Tibial nerve (tissue), 4 donors: ENCODE measurements around the gene CTNND2. TPM values are rescaled to one million over a fixed set of nuclear protein-coding genes. Genes with fewer than 3 reads are reported as not detected.

Experiments
- DNase-seq, 2 donors: peaks; one replicate each; pipeline ENCODE4 v3.0.0-alpha.2; 2019; ENCODE audit warnings: low spot score in 2 of 2
- H3K27ac ChIP-seq, 4 donors: fragments of 200-600 bp; sonication (generic) in 3 of 4; one replicate each; pipeline ENCODE4 v1.5.1; 2017 to 2019; ENCODE audit warnings: mild to moderate bottlenecking in 1 of 4
- H3K27me3 ChIP-seq, 2 donors: fragments of 200-600 bp; sonication (generic) in 1 of 2; one replicate each; pipeline versions ENCODE4 v1.5.1 to v1.6.0; 2017 to 2019
- H3K36me3 ChIP-seq, 3 donors: fragments of 200-600 bp; sonication (generic); one replicate each; pipeline ENCODE4 v1.5.1; 2018 to 2019
- H3K4me1 ChIP-seq, 4 donors: fragments of 200-600 bp; sonication (generic) in 3 of 4; one replicate each; pipeline ENCODE4 v1.5.1; 2017 to 2019
- H3K4me3 ChIP-seq, 4 donors: fragments of 200-600 bp; sonication (generic) in 3 of 4; one replicate each; pipeline ENCODE4 v1.5.1; 2017 to 2019; ENCODE audit warnings: mild to moderate bottlenecking in 1 of 4, moderate library complexity in 1 of 4
- H3K9me3 ChIP-seq, 4 donors: fragments of 200-600 bp; sonication (generic) in 3 of 4; one replicate each; pipeline ENCODE4 v1.5.1; 2017 to 2019
- EP300 ChIP-seq, 2 donors: sonication (generic); formaldehyde crosslinking; IDR thresholded peaks; one replicate each; pipeline ENCODE4 v1.6.1; 2017; ENCODE audit warnings: antibody characterized with exemption in 2 of 2, mild to moderate bottlenecking in 1 of 2
- POLR2A ChIP-seq, 2 donors: fragments of 450-650 bp; IDR thresholded peaks; one replicate each; pipeline ENCODE4 v1.6.1; 2017; ENCODE audit warnings: antibody characterized with exemption in 2 of 2, mild to moderate bottlenecking in 2 of 2, moderate library complexity in 2 of 2
- WGBS, 2 donors: methylation state at CpG; one replicate each; pipeline ENCODE4 v1.1.5; 2018; 5-methylcytosine and 5-hydroxymethylcytosine counted together
- total RNA-seq, 4 donors: library from RNA; depleted of rRNA; stranded (reverse); fragments of >200 nt; gene quantifications; one replicate each; pipeline ENCODE4 v1.1.0, GENCODE V29; 2016
- TF ChIP-seq, protein P1 (sequence below), 5 experiments: fragments of 200-600 bp in 3 of 5; fragments of 450-650 bp in 2 of 5; sonication (generic) in 3 of 5; IDR thresholded peaks; one replicate each; pipeline ENCODE4 v1.5.1; 2016 to 2019; ENCODE audit warnings: antibody characterized with exemption in 5 of 5, mild to moderate bottlenecking in 3 of 5, moderate library complexity in 2 of 5

Gene CTNND2
- total RNA-seq, 4 donors from 2014 or later = 1.5 to 5.7 (median 2.5) TPM; not detected in 1

DNA sequence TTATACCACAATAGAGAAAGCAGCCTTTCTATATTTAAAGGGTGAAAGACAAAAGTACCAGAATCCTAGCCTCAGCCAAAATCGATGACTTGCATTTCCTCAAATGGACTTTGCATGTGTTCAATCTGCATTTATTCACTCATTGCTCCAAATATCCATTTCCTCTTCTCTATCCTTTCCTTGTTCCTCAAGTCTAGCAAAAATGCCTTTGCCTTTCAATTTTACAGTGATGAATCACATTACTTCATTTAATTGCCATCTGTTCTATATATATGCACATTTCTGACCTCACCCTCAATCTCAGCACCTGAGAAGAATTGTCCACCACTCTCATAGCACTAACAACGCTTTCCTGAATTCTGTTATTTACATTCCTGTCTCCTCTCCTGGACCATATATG, 329.5 kb downstream of the CTNND2 start:
- no peak overlapping the region for H3K27ac ChIP-seq
- H3K27me3 ChIP-seq = no peaks in the 10 kb centered on the region
- no peak for DNase-seq
- 85 to 92% methylated on average over 2 of the region's 2 CpGs for WGBS, 2 donors
- H3K36me3 ChIP-seq = no peaks in the 10 kb centered on the region
- TF ChIP-seq POLR2A (IDR thresholded peaks at IDR 0.05) (no peak), EP300 (IDR thresholded peaks at IDR 0.05) (no peak)
- TF ChIP-seq, protein P1, sequence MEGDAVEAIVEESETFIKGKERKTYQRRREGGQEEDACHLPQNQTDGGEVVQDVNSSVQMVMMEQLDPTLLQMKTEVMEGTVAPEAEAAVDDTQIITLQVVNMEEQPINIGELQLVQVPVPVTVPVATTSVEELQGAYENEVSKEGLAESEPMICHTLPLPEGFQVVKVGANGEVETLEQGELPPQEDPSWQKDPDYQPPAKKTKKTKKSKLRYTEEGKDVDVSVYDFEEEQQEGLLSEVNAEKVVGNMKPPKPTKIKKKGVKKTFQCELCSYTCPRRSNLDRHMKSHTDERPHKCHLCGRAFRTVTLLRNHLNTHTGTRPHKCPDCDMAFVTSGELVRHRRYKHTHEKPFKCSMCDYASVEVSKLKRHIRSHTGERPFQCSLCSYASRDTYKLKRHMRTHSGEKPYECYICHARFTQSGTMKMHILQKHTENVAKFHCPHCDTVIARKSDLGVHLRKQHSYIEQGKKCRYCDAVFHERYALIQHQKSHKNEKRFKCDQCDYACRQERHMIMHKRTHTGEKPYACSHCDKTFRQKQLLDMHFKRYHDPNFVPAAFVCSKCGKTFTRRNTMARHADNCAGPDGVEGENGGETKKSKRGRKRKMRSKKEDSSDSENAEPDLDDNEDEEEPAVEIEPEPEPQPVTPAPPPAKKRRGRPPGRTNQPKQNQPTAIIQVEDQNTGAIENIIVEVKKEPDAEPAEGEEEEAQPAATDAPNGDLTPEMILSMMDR (IDR thresholded peaks at IDR 0.05) = no peak
- no peaks in the 10 kb centered on the region for H3K9me3 ChIP-seq
- no peak overlapping the region for H3K4me3 ChIP-seq
- no peaks in the 10 kb centered on the region for H3K4me1 ChIP-seq

DNA sequence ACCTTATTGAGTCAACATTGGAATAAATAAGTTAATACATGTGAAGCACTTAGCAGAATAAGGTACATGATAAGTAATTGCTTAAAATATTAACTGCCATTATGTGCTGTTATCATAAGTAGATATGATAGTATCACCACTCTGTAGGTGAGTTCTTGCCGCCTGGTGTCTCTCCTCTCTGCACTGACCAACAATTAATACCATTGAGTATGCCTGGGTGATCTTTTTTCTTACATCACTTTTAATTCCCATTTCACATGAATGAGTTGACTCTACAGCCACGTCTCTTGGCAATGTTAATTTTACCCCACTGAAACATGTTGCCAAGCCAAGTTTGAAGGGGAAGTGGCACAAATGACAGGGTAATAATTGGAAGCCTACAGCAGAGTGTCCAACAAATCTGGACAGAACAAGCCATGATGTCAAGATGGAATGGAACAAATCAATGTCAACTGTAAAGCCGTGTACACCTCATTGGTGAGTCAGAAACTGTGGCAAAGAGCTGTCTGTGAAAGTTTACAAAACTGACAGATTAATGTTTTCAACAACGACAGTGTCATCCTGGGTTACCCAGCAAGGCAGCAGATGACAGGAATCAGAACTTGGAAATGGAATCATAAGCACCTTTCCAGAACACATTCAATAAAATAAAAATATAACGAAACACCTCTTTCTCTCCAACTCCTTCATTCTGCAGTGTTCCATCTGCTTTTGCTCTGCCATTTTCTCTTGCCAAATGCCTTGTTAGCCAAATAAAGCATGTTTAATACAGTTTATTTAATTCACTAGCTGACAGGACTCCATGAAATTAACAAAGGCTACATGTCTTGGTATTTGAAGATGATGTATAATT, 330.9 kb downstream of the CTNND2 start:
- H3K4me3 ChIP-seq = no peak overlapping the region
- 82 to 84% methylated on average over 5 of the region's 5 CpGs for WGBS, 2 donors
- no peaks in the 10 kb centered on the region for H3K9me3 ChIP-seq
- H3K27me3 ChIP-seq = no peaks in the 10 kb centered on the region
- DNase-seq = no peak
- H3K36me3 ChIP-seq = no peaks in the 10 kb centered on the region
- no peaks in the 10 kb centered on the region for H3K4me1 ChIP-seq
- no peak overlapping the region for H3K27ac ChIP-seq
- TF ChIP-seq, protein P1 (IDR thresholded peaks at IDR 0.05) = no peak
- no peak for TF ChIP-seq EP300 (IDR thresholded peaks at IDR 0.05)
- no peak for TF ChIP-seq POLR2A (IDR thresholded peaks at IDR 0.05)

DNA sequence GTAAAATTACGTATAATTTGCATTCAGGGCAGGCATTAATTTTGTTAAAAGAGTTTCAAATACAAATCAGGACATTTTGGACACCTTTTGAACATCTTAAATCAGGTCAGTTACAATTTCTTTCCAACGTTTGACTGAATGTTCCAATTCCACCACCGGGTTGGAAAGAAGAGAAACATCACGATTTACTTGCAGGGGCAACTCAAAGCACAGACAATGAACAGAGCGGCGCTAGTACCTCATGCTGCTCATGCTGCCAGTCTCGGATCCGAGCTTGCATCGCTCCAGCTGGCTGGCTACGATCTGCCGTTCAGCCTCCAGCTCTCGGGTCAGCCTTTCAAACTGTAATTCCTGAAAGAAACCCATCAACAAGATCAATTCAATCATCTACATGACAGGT, 339.5 kb downstream of the CTNND2 start:
- Histone ChIP-seq H3K27ac (no peak overlapping the region), H3K27me3 (no peaks in the 10 kb centered on the region), H3K9me3 (no peaks in the 10 kb centered on the region), H3K4me1 (no peaks in the 10 kb centered on the region), H3K36me3 (no peaks in the 10 kb centered on the region), H3K4me3 (no peak overlapping the region)
- no peak for DNase-seq
- TF ChIP-seq EP300 (IDR thresholded peaks at IDR 0.05) (no peak), POLR2A (IDR thresholded peaks at IDR 0.05) (no peak)
- TF ChIP-seq, protein P1 (IDR thresholded peaks at IDR 0.05) = no peak
- 89 to 90% methylated on average over 12 of the region's 12 CpGs for WGBS, 2 donors

DNA sequence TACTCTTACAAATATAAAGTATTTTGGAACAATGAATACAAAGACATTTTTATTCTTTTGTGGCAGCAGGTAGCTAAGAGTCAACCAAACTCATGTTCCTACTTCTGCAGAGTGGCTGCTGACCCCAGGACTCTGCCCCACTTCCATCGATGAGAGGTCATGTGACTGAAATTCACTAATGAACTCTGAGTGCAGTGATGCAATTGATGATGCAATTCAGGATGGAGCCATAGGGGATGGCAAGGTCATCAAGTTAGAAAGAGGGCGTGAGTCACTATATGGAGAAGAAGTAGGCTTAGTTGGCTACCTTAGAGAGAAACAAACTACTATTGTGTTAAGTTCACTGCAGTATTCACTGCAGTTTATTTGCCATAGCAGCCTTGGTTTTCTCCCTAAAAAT, 340.4 kb downstream of the CTNND2 start:
- Histone ChIP-seq H3K4me3 (no peak overlapping the region), H3K27me3 (no peaks in the 10 kb centered on the region), H3K36me3 (no peaks in the 10 kb centered on the region), H3K4me1 (no peaks in the 10 kb centered on the region), H3K9me3 (no peaks in the 10 kb centered on the region), H3K27ac (no peak overlapping the region)
- TF ChIP-seq, protein P1 (IDR thresholded peaks at IDR 0.05) = no peak
- TF ChIP-seq EP300 (IDR thresholded peaks at IDR 0.05) (no peak), POLR2A (IDR thresholded peaks at IDR 0.05) (no peak)
- DNase-seq = no peak
- 74 to 78% methylated on average over 2 of the region's 2 CpGs for WGBS, 2 donors

DNA sequence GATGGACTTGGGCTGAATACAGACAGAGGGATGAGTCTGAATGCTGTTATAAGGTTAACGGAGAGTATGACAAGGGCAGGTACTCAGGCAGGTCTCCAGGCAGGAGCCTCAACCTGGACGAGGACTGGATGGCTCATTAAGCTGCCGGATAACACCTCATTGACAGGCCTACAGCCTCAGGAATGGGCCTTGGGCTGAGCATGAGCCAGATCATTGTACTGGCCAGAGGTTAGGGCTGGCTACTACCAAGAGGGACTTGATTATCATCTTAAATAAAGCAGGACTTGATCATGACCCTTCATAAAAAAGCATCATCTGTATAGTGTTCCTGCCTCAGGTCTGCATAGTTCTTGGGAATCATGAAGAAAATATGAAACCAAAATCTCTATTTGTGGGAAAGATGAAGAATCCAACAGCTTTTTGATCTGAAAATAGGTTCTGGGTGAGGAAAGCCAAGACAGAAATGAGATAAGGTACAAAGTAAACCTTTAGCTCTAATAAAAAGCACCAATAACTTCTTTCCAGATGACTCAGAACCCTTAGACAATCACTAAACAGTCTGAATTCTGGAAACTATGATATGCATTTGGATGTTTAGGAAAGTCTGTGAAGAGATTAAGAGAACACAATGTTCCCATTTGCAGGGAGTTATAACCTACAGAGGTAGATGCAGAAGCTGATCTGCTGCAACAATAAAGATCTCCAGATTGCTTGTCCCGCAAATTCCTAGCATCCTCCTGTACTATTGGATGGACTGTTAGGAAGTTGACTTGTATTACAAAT, 343.1 kb downstream of the CTNND2 start:
- Histone ChIP-seq H3K27me3 (no peaks in the 10 kb centered on the region), H3K36me3 (no peaks in the 10 kb centered on the region), H3K27ac (no peak overlapping the region), H3K9me3 (no peaks in the 10 kb centered on the region), H3K4me3 (no peak overlapping the region), H3K4me1 (no peaks in the 10 kb centered on the region)
- 74 to 87% methylated on average over 3 to 4 of the region's 4 CpGs for WGBS, 2 donors
- DNase-seq = no peak
- TF ChIP-seq POLR2A (IDR thresholded peaks at IDR 0.05) (no peak), EP300 (IDR thresholded peaks at IDR 0.05) (no peak)
- TF ChIP-seq, protein P1 (IDR thresholded peaks at IDR 0.05) = no peak
